IMR-90 (cell line): ENCODE measurements around the gene BATF.

ENCODE experiments used
- BHLHE40 ChIP-seq: fragments of 150-350 bp; IDR thresholded peaks from 2 replicates; pipeline ENCODE4 v1.6.1; 2016; ENCODE audit warnings: mild to moderate bottlenecking, low read depth, low read length
- CEBPB ChIP-seq: IDR thresholded peaks from 2 replicates; pipeline ENCODE4 v1.6.1; 2012; ENCODE audit warnings: low read depth, low read length, improper control_type of control experiment
- CTCF ChIP-seq: conservative IDR thresholded peaks from 2 replicates; pipeline ENCODE4 v1.5.1; 2012; ENCODE audit warnings: mild to moderate bottlenecking, low read depth, low read length, improper control_type of control experiment
- ELK1 ChIP-seq: fragments of 150-350 bp; IDR thresholded peaks from 2 replicates; pipeline ENCODE4 v1.6.1; 2016; ENCODE audit warnings: low read depth, mild to moderate bottlenecking, low read length, moderate library complexity, borderline replicate concordance
- MXI1 ChIP-seq: IDR thresholded peaks from 2 replicates; pipeline ENCODE4 v1.6.1; 2012; ENCODE audit warnings: low read depth, mild to moderate bottlenecking, low read length, moderate library complexity, borderline replicate concordance
- NFE2L2 ChIP-seq: fragments of 150-350 bp; IDR thresholded peaks from 2 replicates; pipeline ENCODE4 v1.6.1; 2016; ENCODE audit warnings: low read depth, mild to moderate bottlenecking, low read length
- RAD21 ChIP-seq: IDR thresholded peaks from 2 replicates; pipeline ENCODE4 v1.6.1; 2012; ENCODE audit warnings: low read length, improper control_type of control experiment
- USF2 ChIP-seq: fragments of 150-350 bp; IDR thresholded peaks from 2 replicates; pipeline ENCODE4 v1.6.1; 2017; ENCODE audit warnings: mild to moderate bottlenecking, antibody characterized with exemption, low read length, low read depth

DNA sequence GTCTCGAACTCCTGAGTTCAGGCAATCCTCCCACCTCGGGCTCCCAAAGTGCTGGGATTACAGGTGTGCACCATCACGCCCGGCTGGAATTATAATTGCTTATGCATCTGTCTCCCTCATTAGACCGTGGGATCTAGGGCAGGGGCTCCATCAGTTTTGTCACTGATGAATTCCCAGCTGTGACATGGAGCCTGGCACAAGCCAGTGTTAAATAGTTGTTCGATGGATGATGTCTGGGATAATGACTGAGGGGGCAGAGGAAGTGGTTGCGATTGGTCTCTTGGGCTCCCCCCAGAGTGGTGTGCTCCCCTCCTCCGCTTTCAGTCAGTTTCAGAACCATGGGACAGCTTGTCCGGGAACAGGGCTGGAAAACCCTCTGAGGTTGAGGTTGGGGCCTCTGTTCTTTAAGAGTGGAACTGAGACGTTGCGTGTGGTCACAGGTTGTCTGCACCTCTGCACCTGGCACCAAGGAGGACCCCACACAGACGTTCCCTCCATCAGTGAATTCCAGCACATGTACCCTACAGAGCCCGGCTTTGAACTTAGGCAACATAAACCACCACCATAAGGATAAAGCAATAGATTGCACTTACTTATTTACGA lies 30.8 kb upstream of the BATF start:
- TF ChIP-seq CTCF (no peak), USF2 (no peak), CEBPB (no peak), MXI1 (no peak), ELK1 (no peak), NFE2L2 (no peak), BHLHE40 (no peak), RAD21 (no peak)
